SW 1271 (cell line): ENCODE data around the gene MYOM1.
"Not testable (repeated sequence)": the region's sequence is repeated elsewhere in the genome, so short reads cannot be mapped to it uniquely, and the experiment has no call there.

Experiments
- DNase-seq, 2 experiments: peaks; one replicate each; lab custom pipeline; 2025; lab: John Stamatoyannopoulos, UW

The MYOM1 gene

DNA sequence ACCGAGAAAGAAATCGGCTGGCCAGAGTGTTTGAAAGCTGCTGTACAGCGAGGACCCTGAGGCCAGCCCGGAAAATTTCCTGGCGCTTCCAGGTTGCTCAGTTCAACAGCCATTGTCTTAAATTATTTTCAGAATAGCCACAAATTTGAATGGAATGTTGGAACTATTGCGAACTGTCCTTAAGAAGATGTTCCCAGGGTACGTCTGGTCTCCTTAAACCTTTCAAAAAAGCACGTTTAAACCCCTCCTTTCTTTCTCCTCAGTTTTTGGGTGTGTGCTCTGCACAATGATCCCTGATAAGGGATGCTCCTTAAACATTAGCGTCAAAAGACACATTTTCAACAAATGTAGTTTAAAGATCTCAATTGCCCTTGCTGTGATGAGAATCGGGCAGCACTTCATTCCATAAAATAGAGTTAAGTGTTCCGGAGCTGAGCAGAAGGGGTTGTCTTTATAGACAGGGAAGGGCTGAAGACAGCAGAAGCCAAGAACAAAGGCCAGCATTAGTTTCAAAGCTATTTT, 192.3 kb downstream of the MYOM1 start:
- DNase-seq, result no peak

DNA sequence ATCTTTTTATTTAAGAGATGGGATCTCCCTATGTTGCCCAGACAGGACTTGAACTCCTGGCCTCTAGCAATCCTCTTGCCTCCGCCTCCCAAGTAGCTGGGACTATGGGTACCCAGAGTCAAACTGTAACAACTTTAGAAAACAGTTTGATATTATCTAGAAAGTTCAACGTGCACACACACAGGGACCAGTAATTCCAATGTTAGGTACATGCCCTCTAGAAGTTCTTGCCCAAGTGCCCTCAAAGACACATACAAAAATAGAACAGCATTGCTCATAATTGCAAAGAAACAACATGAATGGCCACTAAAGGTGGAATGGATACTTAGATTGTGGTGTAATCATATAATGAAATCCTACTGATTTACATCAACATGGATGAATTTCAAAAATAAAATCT, 194.2 kb downstream of the MYOM1 start:
- no peak for DNase-seq

DNA sequence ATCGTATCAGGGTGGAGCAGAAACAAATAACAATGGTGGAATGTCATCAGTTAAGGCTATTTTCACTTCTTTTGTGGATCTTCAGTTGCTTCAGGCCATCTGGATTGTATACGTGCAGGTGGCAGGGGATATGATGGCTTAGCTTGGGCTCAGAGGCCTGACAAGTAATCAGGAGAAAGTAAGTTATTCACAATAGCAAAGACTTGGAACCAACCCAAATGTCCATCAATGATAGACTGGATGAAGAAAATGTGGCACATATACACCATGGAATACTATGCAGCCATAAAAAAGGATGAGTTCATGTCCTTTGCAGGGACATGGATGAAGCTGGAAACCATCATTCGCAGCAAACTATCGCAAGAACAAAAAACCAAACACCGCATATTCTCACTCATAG, 196.2 kb downstream of the MYOM1 start:
- not testable (repeated sequence) for DNase-seq
